OCI-LY1 (cell line): ENCODE data around the gene RADX.

Experiments
- H2AFZ ChIP-seq: fragments of 200-600 bp; sonication (generic), shearing (Covaris generic); 2 replicates; pipeline ENCODE4 v1.6.0; 2014; ENCODE audit warnings: antibody characterized with exemption, mild to moderate bottlenecking, low read length
- H3F3A ChIP-seq: fragments of 200-600 bp; sonication (generic), shearing (Covaris generic); 2 replicates; pipeline ENCODE4 v1.6.0; 2014; ENCODE audit warnings: mild to moderate bottlenecking, antibody characterized with exemption, low read length, moderate library complexity; ENCODE audit not compliant: insufficient read depth
- H3K27ac ChIP-seq: fragments of 200-600 bp; sonication (generic); 2 replicates; pipeline ENCODE4 v1.5.1; 2014; ENCODE audit warnings: low read length, mixed run types, mild to moderate bottlenecking, low read depth; ENCODE audit not compliant: poor library complexity, severe bottlenecking
- H3K27me3 ChIP-seq: fragments of 200-600 bp; sonication (generic); 2 replicates; pipeline ENCODE4 v1.6.0; 2014; ENCODE audit warnings: antibody characterized with exemption, mild to moderate bottlenecking, low read length, moderate library complexity; ENCODE audit not compliant: insufficient read depth
- H3K36me3 ChIP-seq: fragments of 200-600 bp; sonication (generic); 2 replicates; pipeline ENCODE4 v1.6.1; 2014; ENCODE audit warnings: mild to moderate bottlenecking, antibody characterized with exemption, low read length, moderate library complexity, mixed read lengths; ENCODE audit not compliant: insufficient read depth
- H3K4me1 ChIP-seq: fragments of 200-600 bp; sonication (generic); 2 replicates; pipeline ENCODE4 v1.5.1; 2014; ENCODE audit warnings: mild to moderate bottlenecking, low read length, moderate library complexity; ENCODE audit not compliant: insufficient read depth, severe bottlenecking
- H3K4me2 ChIP-seq: fragments of 200-600 bp; sonication (generic), shearing (Covaris generic); 2 replicates; pipeline ENCODE4 v1.6.1; 2014; ENCODE audit warnings: low read length
- H3K4me3 ChIP-seq: fragments of 200-600 bp; sonication (generic); 2 replicates; pipeline ENCODE4 v1.5.1; 2014; ENCODE audit warnings: low read length, low read depth, mild to moderate bottlenecking, mixed read lengths; ENCODE audit not compliant: poor library complexity, severe bottlenecking
- H3K79me2 ChIP-seq: fragments of 200-600 bp; shearing (Covaris generic); 2 replicates; pipeline ENCODE4 v1.6.1; 2016; ENCODE audit warnings: mixed run types, low read length, mixed read lengths; ENCODE audit not compliant: insufficient read depth
- H3K9ac ChIP-seq: fragments of 200-600 bp; sonication (generic), shearing (Covaris generic); 2 replicates; pipeline ENCODE4 v1.6.1; 2014; ENCODE audit warnings: mild to moderate bottlenecking, low read length, mixed read lengths
- H3K9me2 ChIP-seq: fragments of 200-600 bp; sonication (generic), shearing (Covaris generic); 2 replicates; pipeline ENCODE4 v1.6.1; 2014; ENCODE audit warnings: low read depth, mild to moderate bottlenecking, low read length, mixed read lengths
- H3K9me3 ChIP-seq: fragments of 200-600 bp; shearing (Covaris generic); 2 replicates; pipeline ENCODE4 v1.6.1; 2014; ENCODE audit warnings: low read length, mixed read lengths
- H4K20me1 ChIP-seq: fragments of 200-600 bp; sonication (generic), shearing (Covaris generic); 2 replicates; pipeline ENCODE4 v1.6.0; 2016; ENCODE audit warnings: mild to moderate bottlenecking, low read length; ENCODE audit not compliant: insufficient read depth
- CTCF ChIP-seq: fragments of 200-600 bp; sonication (generic), shearing (Covaris generic); IDR thresholded peaks from 2 replicates; pipeline ENCODE4 v1.5.1; 2017; ENCODE audit warnings: mild to moderate bottlenecking, antibody characterized with exemption, low read length, moderate library complexity, mixed read lengths
- EZH2 ChIP-seq: fragments of 200-600 bp; sonication (generic), shearing (Covaris generic); IDR thresholded peaks from 2 replicates; pipeline ENCODE4 v1.8.0; 2017; ENCODE audit warnings: borderline replicate concordance, mixed run types, mild to moderate bottlenecking, antibody characterized with exemption, low read length, moderate library complexity, mixed read lengths

The RADX gene

GRCh38 chrX:106707771-106708454 is 96.1 kb downstream of the RADX start:
- no peak overlapping the region for H3K27ac ChIP-seq
- H3K9me2 ChIP-seq, result no peaks in the 10 kb centered on the region
- no peak overlapping the region for H2AFZ ChIP-seq
- no peaks in the 10 kb centered on the region for H3K36me3 ChIP-seq
- H4K20me1 ChIP-seq, result no peaks in the 10 kb centered on the region
- H3F3A ChIP-seq, result no peaks in the 10 kb centered on the region
- no peak for TF ChIP-seq CTCF
- H3K27me3 ChIP-seq, result no peaks in the 10 kb centered on the region
- H3K4me3 ChIP-seq, result no peak overlapping the region
- H3K9me3 ChIP-seq, result no peaks in the 10 kb centered on the region
- no peaks in the 10 kb centered on the region for H3K4me1 ChIP-seq
- no peaks in the 10 kb centered on the region for H3K79me2 ChIP-seq
- H3K9ac ChIP-seq, result no peak overlapping the region
- no peak overlapping the region for H3K4me2 ChIP-seq

GRCh38 chrX:106710771-106711170 is 99.0 kb downstream of the RADX start:
- H3F3A ChIP-seq, result no peaks in the 10 kb centered on the region
- H3K9me2 ChIP-seq, result no peaks in the 10 kb centered on the region
- no peak overlapping the region for H2AFZ ChIP-seq
- no peak overlapping the region for H3K9ac ChIP-seq
- H3K4me3 ChIP-seq, result no peak overlapping the region
- TF ChIP-seq EZH2 (no peak), CTCF (no peak)
- no peaks in the 10 kb centered on the region for H3K36me3 ChIP-seq
- H3K4me2 ChIP-seq, result no peak overlapping the region
- H3K9me3 ChIP-seq, result no peaks in the 10 kb centered on the region
- no peaks in the 10 kb centered on the region for H3K27me3 ChIP-seq
- no peaks in the 10 kb centered on the region for H3K4me1 ChIP-seq
- no peaks in the 10 kb centered on the region for H4K20me1 ChIP-seq
- no peaks in the 10 kb centered on the region for H3K79me2 ChIP-seq
- no peak overlapping the region for H3K27ac ChIP-seq

- Histone ChIP-seq H3K4me3 (no peak overlapping the region), H2AFZ (no peak overlapping the region), H3K79me2 (no peaks in the 10 kb centered on the region), H3K27ac (no peak overlapping the region), H3K9ac (no peak overlapping the region), H3K36me3 (no peaks in the 10 kb centered on the region), H3K9me2 (no peaks in the 10 kb centered on the region), H3K4me1 (no peaks in the 10 kb centered on the region), H3K27me3 (no peaks in the 10 kb centered on the region), H3K9me3 (no peaks in the 10 kb centered on the region), H3F3A (no peaks in the 10 kb centered on the region), H4K20me1 (no peaks in the 10 kb centered on the region), H3K4me2 (no peak overlapping the region)
- TF ChIP-seq EZH2 (no peak), CTCF (no peak)
Measured at GRCh38 chrX:106711375-106711774, 99.6 kb downstream of the RADX start.
